GM18498 (cell line): ENCODE measurements around the gene G3BP2.
"Not testable (repeated sequence)": the region's sequence is repeated elsewhere in the genome, so short reads cannot be mapped to it uniquely, and the experiment has no call there.

ENCODE experiments used
- ATAC-seq: cut with Tn5 transposase; IDR thresholded peaks from one replicate; pipeline ENCODE4 v1.9.1; 2021; ENCODE audit warnings: mild to moderate bottlenecking, moderate library complexity; ENCODE audit not compliant: unreplicated experiment

Gene G3BP2

DNA sequence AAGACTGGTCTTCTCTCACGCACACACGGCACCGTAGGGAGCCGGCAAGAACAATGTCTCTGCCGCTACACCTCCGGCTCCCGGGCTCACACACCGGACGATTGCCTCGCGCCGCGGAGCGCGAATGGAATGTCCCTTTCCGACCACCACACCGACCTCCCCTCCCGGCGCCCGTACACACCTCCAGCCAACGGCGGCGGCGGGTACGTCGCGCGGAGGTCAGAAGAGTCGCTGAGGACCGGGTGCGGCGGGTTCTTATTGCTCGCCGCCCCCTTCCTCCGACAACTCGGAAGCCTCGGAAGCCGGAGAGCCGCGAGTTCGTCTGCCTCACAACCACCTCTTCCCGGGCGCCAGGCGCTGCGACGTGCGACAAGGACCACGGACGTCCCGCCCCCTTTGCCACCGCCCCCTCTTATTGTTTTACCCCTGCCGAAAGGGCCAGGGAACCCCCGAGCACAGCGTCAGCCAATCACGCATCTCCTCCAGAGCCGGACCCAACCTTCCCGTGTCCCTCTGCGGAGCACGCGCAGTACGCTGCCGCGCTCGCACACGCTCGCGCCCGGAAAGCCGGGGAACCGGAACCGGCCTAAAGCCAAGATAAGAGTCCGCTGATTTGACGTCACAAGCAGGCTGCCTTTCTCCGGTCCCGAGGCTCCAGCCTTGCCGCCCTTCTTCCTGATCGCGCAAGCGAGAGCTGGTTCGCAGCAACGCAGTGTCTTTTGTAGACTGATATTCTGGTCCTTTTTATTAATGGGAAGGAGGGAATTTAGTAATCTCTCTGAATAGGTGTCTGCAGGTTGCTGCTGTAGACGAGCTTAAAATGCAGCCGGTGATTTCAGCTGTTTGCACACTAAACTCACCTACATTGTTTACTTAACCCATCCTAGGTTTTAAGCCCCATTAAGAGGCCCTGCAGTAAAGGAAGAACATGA lies at the start of gene G3BP2:
TSS of gene G3BP2 (minus strand) at position 385 of the 932 bp plus-strand sequence. CDS start 11,386 bp downstream, outside the sequence.
- ATAC-seq = peak; percentile 95

DNA sequence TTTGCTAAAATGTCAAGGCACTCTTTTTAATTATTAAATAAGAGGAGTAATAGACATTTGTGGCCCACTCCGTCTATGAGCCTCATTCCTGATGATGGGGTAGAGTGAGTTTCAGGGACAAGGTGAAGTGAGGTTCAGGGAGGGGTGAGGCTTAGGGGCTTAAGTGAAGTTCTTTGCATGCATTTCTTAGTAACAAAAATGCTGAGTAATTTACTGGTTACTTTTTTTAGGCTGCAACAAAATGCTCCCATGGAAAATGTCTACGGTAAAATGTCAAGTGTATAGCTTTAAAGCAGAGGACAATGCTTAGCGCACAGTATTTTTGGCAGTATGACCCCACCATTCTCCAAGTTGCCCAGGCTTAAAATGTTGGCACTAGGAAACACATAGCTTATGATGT lies 49.2 kb upstream of the G3BP2 start:
- ATAC-seq = no peak

DNA sequence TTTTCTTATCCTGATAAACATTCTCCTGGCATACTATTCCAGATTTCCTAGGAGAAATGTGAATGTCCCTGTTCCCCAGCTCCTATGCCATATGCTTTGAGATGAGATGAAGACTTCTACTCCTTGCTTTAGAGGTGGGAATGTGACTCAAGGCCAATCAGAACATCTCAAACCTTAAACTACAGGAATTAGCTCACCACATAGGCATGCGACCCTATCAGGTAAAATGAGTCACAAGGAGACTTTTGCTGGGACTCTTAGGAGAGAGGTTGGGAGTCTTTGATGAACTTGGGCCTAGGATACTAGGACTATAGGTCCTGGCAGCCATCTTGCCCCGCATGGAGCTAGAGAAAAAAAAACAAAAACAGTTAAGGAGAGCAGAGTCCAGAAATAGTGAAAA lies 45.3 kb upstream of the G3BP2 start:
- no peak for ATAC-seq

DNA sequence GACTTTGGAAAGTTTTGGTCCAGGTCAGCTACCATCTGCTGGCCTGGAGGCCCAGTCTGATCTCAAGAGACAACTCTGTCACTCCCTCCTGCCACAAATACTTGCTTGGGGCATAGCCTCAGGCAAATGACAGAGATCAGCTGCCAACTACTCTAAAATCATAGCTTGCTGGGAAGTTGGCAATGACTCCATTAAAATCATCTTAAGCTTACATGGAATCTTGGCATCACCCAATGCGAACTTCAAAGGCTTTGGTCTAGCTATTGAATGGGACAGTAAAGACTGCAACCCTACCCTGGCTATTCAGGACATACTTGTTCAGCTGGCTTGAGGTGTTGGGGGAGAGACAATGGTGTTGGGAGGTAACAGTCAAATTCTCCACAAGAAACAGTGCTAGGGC lies 44.2 kb upstream of the G3BP2 start:
- no peak for ATAC-seq

DNA sequence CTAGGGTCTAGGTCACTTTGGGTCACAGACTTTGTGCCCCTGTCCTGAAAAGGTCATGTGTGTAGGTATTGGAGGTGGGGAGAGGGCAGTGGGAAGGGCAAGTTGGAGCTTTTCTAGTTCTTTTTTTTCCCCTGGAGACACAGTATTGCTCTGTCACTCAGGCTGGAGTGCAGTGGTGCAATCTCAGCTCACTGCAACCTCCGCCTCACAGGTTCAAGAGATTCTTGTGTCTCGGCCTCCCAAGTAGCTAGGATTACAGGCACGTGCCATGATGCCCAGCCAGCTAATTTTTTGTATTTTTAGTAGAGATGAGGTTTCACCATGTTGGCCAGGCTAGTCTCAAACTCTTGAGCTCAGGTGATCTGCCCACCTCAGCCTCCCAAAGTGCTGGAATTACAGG lies 42.8 kb upstream of the G3BP2 start:
- ATAC-seq = not testable (repeated sequence)

DNA sequence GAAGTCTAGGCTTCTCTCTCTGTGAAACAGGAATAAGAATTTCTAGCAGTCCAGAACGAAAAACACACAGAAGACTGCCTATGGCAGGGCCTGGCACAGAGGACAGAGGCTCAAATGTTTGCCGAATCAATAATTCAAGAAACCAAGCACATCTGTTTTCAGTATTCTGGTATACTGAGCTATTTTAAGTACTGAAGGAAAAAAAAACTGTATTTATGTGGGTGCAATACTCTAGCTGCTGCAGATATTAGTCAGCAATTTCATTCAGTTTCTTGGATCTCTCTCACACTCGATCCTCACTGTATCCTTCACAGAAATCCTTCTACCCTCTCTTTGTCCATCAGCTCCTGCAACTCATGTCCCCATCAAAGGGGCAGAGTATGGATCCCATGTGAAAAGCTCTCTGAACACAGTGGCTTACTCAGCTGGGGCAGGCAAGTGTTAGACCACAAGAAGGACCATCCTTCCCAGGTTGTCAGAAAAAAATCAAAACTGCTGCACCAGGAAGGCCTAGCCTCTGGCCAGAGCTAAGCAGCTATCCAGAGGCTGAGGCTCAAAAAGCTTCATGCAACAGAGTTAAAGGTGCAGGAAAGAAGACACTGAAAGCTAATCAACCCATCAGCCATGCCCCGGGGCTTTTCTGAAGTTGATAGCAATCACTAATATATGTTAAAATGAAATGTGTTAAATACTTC lies 42.0 kb upstream of the G3BP2 start:
- ATAC-seq = no peak

DNA sequence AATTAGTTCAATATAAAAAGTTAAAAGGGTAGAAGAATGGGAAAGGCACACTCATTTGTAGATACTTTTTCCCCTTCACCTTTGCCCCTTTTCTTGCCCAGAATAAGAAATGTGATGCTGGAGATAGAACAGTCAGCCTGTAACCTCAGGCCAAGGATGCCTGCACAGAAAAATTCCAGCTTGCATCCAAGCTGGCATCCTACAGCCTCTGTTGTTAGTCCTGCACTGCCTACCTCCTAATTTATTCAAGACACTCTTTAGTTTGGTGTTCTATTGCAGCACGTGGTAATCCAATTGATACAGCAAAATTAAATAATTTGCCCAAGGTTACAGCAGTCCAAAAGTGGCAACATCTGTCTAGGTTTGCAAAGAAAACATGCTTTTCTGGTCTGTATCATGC lies 41.5 kb upstream of the G3BP2 start:
- no peak for ATAC-seq

DNA sequence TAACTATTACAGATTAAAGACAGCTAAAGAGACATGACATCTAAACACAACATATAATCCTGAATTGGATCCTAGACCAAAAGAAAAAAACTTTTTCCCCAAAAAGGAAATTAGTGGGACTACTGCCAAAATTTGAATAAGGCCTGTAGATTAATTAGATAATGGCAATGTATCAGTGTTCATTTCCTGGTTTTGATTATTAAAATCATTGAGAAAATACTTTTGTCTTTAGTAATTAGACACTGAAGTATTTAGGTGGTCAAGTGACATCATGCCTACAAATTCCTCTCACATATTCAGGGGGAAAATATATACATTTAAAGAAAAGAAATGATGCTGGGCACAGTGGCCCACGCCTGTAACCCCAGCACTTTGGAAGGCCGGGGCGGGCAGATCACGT lies 40.8 kb upstream of the G3BP2 start:
- no peak for ATAC-seq

DNA sequence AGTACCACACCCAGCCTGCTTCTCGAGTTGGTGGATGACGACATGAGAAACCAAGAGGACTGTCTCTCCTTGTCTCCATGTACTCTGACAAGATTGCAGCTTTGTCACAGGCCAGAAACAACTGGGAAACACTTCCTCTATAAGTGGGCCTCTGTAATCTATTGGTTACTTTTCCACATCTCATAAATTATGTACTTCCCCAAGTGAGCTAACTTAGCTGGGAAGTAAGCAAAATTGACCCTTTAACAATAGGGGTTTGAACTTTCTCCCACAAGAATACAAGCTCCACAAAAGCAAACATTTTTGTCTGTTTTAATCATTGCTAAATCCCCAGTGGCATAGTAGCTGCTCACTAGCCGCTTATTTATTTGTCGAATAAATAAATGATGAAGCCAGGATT lies 37.0 kb upstream of the G3BP2 start:
- no peak for ATAC-seq

DNA sequence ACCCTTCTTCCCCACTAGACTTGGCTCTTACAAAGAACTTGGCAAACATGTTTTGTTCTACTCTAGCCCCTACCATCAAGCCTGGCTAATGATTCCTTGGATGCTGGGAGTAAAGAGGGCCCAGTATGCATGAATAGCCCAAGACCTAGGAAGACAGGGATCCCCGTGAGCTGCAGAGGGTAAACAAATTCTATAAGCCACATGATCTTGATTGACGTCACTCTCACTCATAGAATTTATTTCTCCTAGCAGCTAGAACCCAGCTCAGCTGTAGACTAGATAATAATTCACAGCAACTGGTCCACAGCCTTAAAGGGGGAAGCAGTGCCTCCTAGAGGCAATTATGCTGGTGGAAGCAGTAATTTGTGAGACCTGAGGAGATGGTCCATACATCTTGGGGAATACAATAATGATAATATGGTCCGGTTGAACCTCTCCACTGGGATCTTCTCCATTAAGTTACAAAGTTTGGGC lies 35.0 kb upstream of the G3BP2 start:
- ATAC-seq = peak; percentile 69

DNA sequence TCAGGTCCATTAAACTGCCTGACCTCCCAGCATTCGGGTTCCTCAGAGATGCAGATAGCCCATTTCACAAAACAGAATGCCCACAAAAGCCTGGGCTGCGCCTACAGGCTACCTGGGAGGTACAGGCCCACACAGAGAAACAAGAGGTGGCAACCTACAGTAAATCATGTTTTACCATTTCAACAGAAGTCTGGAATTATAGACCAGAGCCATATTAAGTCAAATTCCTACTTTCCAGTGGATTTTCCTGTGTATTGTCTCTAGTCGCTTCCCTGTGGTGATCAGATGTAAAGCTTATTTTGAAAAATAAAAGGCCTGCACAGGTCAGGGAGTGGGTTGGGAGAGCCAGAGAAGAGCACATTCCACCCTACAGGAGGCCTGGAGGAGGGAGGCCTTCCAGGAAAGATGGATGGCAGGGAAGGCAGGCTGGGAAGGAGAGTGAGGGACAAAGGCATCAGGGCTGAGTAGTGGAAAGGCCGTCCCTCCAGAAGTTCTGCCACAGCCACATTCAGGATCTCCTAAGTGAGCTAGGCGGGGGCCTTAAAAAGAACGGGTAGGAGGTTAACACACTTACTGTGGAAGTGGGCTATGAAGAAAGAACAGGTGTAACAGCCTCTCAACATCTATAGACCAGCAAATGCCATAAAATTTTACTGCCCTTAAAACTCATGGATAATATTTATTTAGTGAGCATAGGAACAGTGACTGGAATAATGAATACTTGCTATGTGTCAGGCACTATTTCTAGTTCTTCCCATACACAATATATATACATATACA lies 32.2 kb upstream of the G3BP2 start:
- no peak for ATAC-seq

DNA sequence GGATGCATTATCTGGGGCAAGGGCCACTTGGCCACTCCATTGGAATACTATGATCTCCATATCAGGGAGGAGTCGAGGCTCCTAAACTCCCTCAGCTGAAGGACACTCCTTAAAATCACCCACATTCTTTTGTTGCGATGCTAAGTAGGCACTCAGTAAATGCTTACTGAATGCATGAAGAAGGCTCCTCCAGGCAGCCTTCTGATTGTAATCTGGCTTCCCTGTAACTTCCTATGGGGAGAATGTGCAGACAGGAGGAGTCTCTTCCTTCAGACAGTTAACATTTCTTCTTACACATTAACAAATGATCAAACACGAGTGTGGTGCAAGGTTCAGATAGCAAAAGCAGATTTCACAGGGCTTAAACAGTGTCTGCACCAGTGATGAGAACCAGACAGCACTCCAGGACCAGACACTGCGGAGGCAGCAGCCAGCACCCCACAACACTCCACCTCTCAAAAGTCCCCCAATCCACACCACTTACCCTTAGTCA lies 29.8 kb upstream of the G3BP2 start:
- ATAC-seq = no peak

DNA sequence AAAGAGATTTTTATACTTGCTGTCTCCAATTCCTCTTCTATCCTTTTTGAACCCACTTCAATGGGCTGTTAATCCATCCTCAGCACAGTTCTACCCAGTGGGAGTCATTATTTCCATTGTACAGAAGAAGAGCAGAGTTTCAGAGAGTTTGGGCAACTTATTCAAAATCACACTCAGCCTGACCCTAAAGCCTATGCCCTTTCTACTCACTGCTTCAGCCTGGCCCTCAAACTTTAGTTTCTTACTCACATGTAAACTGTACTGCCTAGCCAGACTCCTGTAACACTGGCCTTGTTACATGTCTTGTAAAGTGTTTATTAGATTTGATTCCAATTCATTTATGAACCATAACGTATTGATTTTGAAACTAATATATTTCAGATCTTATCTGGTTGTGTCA lies 26.1 kb upstream of the G3BP2 start:
- peak; percentile 13 for ATAC-seq

DNA sequence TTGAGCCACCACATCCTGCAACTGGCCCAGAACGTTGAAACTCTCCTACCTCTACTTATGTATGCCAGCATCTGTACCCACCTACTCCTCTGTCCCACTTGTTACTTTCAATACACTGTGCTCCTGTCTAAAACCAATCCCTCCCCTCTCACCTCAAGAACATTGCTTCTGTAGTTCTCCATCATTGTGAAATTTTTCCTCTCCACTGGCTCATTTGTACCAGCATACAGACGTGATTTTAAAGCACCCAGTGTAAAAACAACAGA lies 25.7 kb upstream of the G3BP2 start:
- peak; percentile 55 for ATAC-seq

DNA sequence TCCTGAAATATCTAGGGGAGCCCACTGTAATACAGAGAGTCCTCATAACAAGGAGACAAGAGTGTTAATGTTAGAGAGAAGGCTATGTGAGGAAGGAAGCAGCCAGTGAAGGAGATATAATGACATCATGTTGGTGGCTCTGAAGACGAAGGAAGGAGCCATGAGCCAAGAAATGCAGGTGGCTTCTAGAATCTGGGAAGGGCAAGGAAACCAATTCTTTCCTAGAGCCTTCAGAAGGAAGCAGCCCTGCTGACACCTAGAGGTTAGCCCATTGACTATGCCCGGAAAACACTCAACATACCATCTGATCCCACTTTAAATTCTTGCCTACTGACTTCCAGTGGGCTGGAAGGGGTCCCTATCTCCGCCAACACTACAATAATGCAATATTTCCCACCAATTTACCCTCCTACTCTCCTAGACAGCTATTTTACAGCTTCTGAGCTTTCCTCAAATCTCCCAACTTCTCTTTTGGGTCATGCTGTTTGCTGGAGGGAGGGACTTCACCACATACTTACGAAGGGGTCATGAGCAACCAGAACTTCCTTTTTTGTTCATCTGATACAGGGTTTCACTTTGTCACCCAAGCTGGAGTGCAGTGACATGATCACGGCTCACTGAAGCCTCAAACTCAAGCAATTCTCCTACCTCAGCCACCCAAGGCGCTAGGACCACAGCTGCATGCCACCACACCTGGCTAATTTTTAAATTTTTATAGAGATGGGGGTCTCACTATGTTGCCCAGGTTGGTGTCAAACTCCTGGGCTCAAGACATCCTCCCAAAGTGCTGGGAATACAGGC lies 25.2 kb upstream of the G3BP2 start:
- peak; percentile 93 for ATAC-seq

DNA sequence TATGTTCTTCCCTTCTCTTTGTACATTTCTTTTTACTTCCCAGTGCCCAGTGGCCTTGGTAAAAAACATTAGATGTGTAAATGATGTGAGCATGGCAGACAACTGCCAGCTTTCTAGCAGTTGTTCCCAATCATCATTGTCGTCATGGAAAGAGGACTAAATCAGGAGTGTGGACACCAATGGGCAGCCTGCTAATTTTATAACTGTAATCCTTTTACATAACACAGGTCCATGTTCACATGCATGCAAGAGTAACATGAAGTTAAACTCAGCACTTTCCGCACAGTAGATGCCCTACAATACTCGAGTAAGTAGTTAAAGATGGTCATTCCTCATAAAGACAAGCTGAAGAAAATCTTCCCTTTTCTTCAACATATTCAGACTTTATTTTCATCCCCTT lies 23.4 kb upstream of the G3BP2 start:
- ATAC-seq = no peak

DNA sequence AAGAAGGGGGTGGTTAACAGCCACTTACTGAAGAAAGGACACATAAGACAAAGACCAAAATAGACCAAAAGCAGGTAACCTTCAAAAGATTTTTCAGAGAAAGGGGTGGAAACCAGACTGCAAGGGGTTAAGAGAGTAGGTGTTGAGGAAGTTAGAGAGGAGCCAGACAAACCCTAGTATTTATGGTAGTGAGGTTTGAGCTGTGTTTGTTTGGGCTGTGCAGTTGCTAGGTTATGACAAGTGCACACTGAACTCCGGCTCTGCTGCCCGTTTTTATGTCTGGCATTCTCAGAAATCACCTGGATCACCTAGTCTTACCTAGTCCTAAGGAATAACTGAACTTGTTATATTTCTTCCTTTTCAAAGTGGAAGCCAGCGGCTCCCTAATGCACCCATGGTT lies 22.9 kb upstream of the G3BP2 start:
- ATAC-seq = no peak

DNA sequence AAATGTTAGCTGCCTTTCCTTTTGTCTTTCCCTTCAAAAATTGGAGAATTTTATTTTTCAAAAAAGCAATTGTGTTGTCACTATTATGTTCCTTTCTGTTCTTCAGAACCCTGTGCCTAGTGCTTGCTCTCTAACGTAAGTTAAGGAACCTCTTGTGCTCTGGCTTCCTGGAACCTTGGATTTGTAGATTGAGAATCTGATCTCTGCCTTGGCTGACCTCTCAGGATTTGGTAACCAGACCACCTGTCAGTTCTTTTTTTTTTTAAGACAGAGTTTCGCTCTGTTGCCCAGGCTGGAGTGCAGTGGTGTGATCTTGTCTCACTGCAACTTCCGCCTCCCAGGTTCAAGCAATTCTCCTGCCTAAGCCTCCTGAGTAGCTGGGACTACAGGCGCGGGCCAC lies 18.9 kb upstream of the G3BP2 start:
- not testable (repeated sequence) for ATAC-seq

DNA sequence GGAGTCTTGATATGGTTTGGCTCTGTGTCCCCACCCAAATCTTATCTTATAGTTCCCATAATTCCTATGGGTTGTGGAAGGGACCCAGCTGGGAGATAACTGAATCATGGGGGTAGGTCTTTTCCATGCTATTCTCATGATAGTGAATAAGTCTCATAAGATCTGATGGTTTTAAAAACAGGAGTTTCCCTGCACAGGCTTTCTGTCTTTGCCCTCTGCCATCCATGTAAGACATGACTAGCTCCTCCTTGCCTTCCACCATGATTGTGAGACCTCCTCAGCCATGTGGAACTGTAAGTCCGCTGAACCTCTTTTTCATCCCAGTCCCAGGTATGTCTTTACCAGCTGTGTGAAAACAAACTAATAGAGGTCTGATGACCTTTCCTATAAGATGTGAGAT lies 13.9 kb upstream of the G3BP2 start:
- ATAC-seq = not testable (repeated sequence)

DNA sequence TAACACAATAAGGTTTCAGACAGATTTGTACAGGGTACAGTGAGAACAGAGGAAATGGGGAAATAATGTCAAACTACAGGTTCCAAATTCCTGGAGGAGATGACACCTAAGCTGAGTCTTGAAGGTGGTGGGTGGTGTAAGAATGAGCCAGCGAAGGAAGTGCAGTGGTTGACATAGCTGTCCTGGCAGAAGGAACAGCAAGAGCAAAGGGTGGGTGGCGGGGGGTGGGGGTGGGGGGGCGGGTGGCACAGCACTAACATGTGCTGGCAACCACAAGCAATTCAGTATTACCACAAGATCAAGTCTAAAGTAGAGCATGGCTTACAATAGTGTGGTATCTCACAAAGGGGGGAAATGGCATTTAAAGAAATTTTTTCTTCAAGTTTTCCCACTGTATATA lies 13.1 kb upstream of the G3BP2 start:
- no peak for ATAC-seq
